AG04450 (cell line): ENCODE data around the gene SNCB. TPM values are rescaled to one million over a fixed set of nuclear protein-coding genes. Genes with fewer than 3 reads are reported as not detected.
"Not testable (repeated sequence)": the region's sequence is repeated elsewhere in the genome, so short reads cannot be mapped to it uniquely, and the experiment has no call there.

ENCODE experiments used
- CTCF ChIA-PET: fragments of 300-600, 350-600 bp; formaldehyde crosslinking; extraction: SDS; loops from one replicate; lab custom pipeline; 2022; ENCODE audit warnings: antibody characterized with exemption, inconsistent platforms; lab: Charles Lee
- POLR2A ChIA-PET: fragments of 350-600 bp; formaldehyde crosslinking; extraction: SDS; loops from one replicate; lab custom pipeline; 2021; ENCODE audit warnings: antibody characterized with exemption, inconsistent platforms; lab: Yijun Ruan, JAX
- DNase-seq: peaks from one replicate; pipeline ENCODE4 v3.0.0-alpha.2; 2011; ENCODE audit warnings: low read depth, low spot score
- H3K27ac ChIP-seq: one replicate; pipeline ENCODE4 v1.5.1; 2012; ENCODE audit warnings: low read depth, low read length, control low read depth
- H3K27me3 ChIP-seq: one replicate; pipeline ENCODE4 v1.6.0; 2012; ENCODE audit warnings: low read length; ENCODE audit not compliant: control insufficient read depth, insufficient read depth
- H3K4me3 ChIP-seq: 2 replicates; pipeline ENCODE4 v1.5.1; 2011; ENCODE audit warnings: mild to moderate bottlenecking, low read depth, low read length, control low read depth
- H3K9me3 ChIP-seq: 2 replicates; pipeline ENCODE4 v1.5.1; 2012; ENCODE audit warnings: low read length; ENCODE audit not compliant: control insufficient read depth, insufficient read depth
- CTCF ChIP-seq: IDR thresholded peaks from 2 replicates; pipeline ENCODE4 v1.5.1; 2011; ENCODE audit warnings: low read depth, low read length, control low read depth, inconsistent platforms
- polyA plus RNA-seq: library from polyadenylated mRNA; depleted of rRNA; stranded (reverse); fragments of >200 nt; gene quantifications from 2 replicates; pipeline ENCODE4 v1.2.3, GENCODE V29; 2011

SNCB gene
- polyA plus RNA-seq, 1 experiment: 0.17 TPM

- no peak overlapping the region for H3K27ac ChIP-seq
- no peak overlapping the region for H3K4me3 ChIP-seq
- no peak for DNase-seq
- no peaks in the 10 kb centered on the region for H3K27me3 ChIP-seq
- no peak for TF ChIP-seq CTCF
- CTCF ChIA-PET: no interaction called here
- POLR2A ChIA-PET: no interaction called here
- peaks cover 7% of the 10 kb centered on the region for H3K9me3 ChIP-seq
Observed at GRCh38 chr5:176593273-176593869, 37.0 kb downstream of the SNCB start.

- H3K27ac ChIP-seq: no peak overlapping the region
- ChIA-PET POLR2A (no interaction called here), CTCF (no interaction called here)
- H3K27me3 ChIP-seq: no peaks in the 10 kb centered on the region
- TF ChIP-seq CTCF: no peak
- no peak overlapping the region for H3K4me3 ChIP-seq
- DNase-seq: no peak
- H3K9me3 ChIP-seq: peaks cover 7% of the 10 kb centered on the region
Observed at GRCh38 chr5:176592573-176592972, 37.8 kb downstream of the SNCB start.

- H3K27me3 ChIP-seq, H3K9me3 ChIP-seq, POLR2A ChIA-PET, H3K27ac ChIP-seq, H3K4me3 ChIP-seq, CTCF ChIA-PET, DNase-seq: not testable (repeated sequence)
Observed at GRCh38 chr5:176591667-176592066, 38.7 kb downstream of the SNCB start.

DNA sequence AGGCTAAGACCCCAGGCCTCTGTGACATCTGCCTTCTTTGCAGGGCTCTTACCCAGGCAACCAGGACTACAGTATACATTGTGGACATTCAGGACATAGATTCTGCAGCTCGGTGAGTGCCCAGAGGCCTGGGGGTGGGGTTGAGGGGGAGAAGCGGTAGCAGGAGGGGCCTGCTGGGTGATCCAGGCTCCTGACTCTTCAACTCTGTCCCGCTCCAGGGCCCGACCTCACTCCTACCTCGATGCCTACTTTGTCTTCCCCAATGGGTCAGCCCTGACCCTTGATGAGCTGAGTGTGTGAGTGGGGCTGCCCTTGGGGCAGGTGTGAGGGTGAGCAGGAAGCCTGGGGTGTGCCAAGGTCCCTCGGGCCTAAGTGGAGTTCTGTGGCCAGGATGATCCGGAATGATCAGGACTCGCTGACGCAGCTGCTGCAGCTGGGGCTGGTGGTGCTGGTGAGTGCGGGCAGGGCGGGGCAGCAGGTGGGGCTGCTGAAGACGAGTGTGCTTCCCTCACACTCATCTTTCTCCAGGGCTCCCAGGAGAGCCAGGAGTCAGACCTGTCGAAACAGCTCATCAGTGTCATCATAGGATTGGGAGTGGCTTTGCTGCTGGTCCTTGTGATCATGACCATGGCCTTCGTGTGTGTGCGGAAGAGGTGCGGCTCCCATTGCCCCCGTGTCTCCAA is 40.2 kb downstream of the SNCB start:
- DNase-seq: no peak
- no peak overlapping the region for H3K4me3 ChIP-seq
- ChIA-PET CTCF (interaction anchor here (0.5 to 2.0 kb wide), 2 partner anchors 17 to 1478 kb away, joined by 3 to 8 read pairs; no protein-coding TSS in a partner anchor), POLR2A (no interaction called here)
- H3K27me3 ChIP-seq: no peaks in the 10 kb centered on the region
- no peak for TF ChIP-seq CTCF
- H3K27ac ChIP-seq: no peak overlapping the region
- peaks cover 22% of the 10 kb centered on the region for H3K9me3 ChIP-seq

DNA sequence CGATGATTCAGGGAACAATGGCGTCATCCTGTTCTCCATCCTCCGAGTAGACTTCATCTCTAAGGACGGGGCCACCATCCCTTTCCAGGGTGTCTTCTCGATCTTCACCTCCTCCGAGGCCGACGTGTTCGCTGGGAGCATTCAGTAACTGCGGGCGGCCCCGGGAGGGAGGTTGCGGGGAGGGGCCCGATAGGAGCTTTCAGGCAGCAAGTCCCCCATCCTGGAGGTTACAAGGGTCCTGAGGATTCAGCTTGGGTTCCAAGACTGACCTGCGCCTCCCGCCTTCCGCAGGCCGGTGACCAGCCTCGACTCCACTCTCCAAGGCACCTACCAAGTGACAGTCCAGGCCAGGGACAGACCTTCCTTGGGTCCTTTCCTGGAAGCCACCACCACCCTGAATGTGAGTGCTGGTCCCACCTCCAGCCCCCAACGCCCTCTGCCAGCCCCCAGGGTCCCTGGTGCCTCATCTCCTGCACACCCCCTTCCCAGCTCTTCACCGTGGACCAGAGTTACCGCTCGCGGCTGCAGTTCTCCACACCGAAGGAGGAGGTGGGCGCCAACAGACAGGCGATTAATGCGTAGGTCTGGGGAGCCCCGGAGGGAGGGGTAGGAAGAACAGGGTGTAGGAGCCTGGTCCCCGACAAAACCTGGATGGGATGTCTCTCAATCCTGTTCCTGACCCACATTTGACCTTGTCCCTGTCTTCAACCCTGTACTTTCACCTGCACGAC is 41.1 kb downstream of the SNCB start:
- DNase-seq: no peak
- ChIA-PET CTCF (interaction anchor here (2.0 kb wide), 1 partner anchor 16 kb away, joined by 8 read pairs; no protein-coding TSS in a partner anchor), POLR2A (no interaction called here)
- Histone ChIP-seq H3K9me3 (peaks cover 32% of the 10 kb centered on the region), H3K27me3 (no peaks in the 10 kb centered on the region), H3K4me3 (no peak overlapping the region), H3K27ac (no peak overlapping the region)
- TF ChIP-seq CTCF: no peak
